Measurements from ENCODE around the gene SH3BGRL2.

Gene SH3BGRL2

DNA sequence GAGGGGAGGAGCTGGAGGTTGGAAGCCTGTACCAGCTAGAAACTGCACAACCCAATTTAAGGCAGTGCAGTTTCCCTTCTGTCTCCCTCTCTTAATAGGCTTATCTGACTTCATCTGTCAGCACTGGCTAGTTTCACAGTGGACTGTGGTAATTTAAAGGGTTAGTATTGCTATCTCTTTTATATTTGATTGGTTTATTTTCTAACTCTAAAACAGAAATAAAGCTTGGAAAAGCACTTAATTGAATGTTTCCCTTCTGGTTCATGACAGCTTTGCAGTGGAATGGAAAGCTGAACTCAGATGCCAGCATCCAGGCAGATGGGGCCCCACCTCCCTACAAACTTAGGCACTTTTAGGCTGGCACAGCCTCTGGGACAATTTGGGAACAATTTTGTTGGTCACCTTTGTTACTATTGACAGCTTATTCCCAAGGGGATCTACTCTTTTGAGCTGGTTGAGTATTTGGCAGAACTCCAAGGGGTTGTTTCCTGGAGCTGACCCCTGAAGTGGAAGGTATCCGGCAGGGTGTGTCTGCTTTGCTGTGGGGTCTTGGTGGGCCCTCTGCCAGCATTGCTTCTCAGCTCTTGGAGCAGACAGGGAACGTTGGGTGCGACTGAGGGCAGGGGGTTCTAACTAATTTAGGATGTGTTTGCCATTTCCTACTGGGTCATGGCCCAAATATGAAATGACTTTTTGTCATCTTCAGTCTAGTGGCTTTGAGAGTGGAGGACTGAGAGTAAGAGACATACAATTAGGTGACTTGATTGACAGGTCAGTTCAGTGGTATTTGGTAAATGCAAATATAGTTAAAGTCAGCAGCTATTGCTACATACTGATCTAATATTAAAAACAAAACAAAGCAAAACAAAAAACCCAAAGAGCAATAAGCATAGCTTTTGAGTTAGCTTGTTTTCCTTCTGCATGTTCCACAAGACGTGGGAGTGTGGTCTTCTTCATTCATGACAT lies 9.3 kb downstream of the SH3BGRL2 start (continued):
- TF ChIP-seq ZNF561 (tag by site-specific recombination; IDR thresholded peaks at IDR 0.05; ENCODE audit: borderline replicate concordance) = no peak
- TF ChIP-seq PRDM1 (tag by site-specific recombination; IDR thresholded peaks at IDR 0.05) = no peak
- peak; percentile 56; the same call in 1 of the 2 replicates for TF ChIP-seq TRIM28 (IDR thresholded peaks at IDR 0.05; ENCODE audit: borderline replicate concordance, low read length)
- TF ChIP-seq, protein P1, sequence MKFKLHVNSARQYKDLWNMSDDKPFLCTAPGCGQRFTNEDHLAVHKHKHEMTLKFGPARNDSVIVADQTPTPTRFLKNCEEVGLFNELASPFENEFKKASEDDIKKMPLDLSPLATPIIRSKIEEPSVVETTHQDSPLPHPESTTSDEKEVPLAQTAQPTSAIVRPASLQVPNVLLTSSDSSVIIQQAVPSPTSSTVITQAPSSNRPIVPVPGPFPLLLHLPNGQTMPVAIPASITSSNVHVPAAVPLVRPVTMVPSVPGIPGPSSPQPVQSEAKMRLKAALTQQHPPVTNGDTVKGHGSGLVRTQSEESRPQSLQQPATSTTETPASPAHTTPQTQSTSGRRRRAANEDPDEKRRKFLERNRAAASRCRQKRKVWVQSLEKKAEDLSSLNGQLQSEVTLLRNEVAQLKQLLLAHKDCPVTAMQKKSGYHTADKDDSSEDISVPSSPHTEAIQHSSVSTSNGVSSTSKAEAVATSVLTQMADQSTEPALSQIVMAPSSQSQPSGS (tag by site-specific recombination; IDR thresholded peaks at IDR 0.05; ENCODE audit: low read depth) = no peak
- TF ChIP-seq, protein P2, sequence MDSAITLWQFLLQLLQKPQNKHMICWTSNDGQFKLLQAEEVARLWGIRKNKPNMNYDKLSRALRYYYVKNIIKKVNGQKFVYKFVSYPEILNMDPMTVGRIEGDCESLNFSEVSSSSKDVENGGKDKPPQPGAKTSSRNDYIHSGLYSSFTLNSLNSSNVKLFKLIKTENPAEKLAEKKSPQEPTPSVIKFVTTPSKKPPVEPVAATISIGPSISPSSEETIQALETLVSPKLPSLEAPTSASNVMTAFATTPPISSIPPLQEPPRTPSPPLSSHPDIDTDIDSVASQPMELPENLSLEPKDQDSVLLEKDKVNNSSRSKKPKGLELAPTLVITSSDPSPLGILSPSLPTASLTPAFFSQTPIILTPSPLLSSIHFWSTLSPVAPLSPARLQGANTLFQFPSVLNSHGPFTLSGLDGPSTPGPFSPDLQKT (IDR thresholded peaks at IDR 0.05; ENCODE audit: borderline replicate concordance, low read depth, low read length) = no peak
- TF ChIP-seq ZNF248 (tag by site-specific recombination; IDR thresholded peaks at IDR 0.05) = no peak
- TF ChIP-seq, protein P3, sequence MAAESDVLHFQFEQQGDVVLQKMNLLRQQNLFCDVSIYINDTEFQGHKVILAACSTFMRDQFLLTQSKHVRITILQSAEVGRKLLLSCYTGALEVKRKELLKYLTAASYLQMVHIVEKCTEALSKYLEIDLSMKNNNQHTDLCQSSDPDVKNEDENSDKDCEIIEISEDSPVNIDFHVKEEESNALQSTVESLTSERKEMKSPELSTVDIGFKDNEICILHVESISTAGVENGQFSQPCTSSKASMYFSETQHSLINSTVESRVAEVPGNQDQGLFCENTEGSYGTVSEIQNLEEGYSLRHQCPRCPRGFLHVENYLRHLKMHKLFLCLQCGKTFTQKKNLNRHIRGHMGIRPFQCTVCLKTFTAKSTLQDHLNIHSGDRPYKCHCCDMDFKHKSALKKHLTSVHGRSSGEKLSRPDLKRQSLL (tag by site-specific recombination; IDR thresholded peaks at IDR 0.05) = no peak
- TF ChIP-seq ZNF174 (tag by site-specific recombination; IDR thresholded peaks at IDR 0.05) = no peak
- no peak for TF ChIP-seq ZNF629 (tag by site-specific recombination; IDR thresholded peaks at IDR 0.05)
- TF ChIP-seq, protein P4, sequence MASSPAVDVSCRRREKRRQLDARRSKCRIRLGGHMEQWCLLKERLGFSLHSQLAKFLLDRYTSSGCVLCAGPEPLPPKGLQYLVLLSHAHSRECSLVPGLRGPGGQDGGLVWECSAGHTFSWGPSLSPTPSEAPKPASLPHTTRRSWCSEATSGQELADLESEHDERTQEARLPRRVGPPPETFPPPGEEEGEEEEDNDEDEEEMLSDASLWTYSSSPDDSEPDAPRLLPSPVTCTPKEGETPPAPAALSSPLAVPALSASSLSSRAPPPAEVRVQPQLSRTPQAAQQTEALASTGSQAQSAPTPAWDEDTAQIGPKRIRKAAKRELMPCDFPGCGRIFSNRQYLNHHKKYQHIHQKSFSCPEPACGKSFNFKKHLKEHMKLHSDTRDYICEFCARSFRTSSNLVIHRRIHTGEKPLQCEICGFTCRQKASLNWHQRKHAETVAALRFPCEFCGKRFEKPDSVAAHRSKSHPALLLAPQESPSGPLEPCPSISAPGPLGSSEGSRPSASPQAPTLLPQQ (tag by site-specific recombination; IDR thresholded peaks at IDR 0.05) = peak; percentile 57; the same call in 1 of the 2 replicates

- Histone ChIP-seq H3K36me3 (ENCODE audit: control insufficient read depth in 2 of 2, insufficient read depth in 1 of 2, low read length in 2 of 2) (no peaks in the 10 kb centered on the region), H3K4me1 (ENCODE audit: control insufficient read depth, insufficient read depth, low read length) (0 out of 2 replicates have a peak, but pooled peaks cover 2% of the 10 kb centered on the region), H3K27ac (ENCODE audit: extremely low read depth, low read depth, low read length) (no peak overlapping the region), H3K9me3 (ENCODE audit: control insufficient read depth, insufficient read depth, low read depth, low read length) (no peaks in the 10 kb centered on the region), H3K4me3 (ENCODE audit: low read depth, low read length) (no peak overlapping the region)
- ChIA-PET CTCF (interaction anchor here (0.6 to 1.8 kb wide), 8 partner anchors 10 to 75 kb away, joined by 3 to 9 read pairs (median 4); no protein-coding TSS in a partner anchor), POLR2A (no interaction called here)
- no peak for TF ChIP-seq PATZ1 (tag by site-specific recombination; IDR thresholded peaks at IDR 0.05)
- TF ChIP-seq, protein P1 (tag by site-specific recombination; IDR thresholded peaks at IDR 0.05; ENCODE audit: low read depth) = no peak
- TF ChIP-seq, protein P5, sequence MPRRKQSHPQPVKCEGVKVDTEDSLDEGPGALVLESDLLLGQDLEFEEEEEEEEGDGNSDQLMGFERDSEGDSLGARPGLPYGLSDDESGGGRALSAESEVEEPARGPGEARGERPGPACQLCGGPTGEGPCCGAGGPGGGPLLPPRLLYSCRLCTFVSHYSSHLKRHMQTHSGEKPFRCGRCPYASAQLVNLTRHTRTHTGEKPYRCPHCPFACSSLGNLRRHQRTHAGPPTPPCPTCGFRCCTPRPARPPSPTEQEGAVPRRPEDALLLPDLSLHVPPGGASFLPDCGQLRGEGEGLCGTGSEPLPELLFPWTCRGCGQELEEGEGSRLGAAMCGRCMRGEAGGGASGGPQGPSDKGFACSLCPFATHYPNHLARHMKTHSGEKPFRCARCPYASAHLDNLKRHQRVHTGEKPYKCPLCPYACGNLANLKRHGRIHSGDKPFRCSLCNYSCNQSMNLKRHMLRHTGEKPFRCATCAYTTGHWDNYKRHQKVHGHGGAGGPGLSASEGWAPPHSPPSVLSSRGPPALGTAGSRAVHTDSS (tag by site-specific recombination; IDR thresholded peaks at IDR 0.05) = no peak
- TF ChIP-seq ZBTB20 (tag by site-specific recombination; IDR thresholded peaks at IDR 0.05) = no peak
- TF ChIP-seq ZNF792 (tag by site-specific recombination; IDR thresholded peaks at IDR 0.05) = no peak
- no peak for TF ChIP-seq ZNF423 (tag by site-specific recombination; IDR thresholded peaks at IDR 0.05)
- no peak for TF ChIP-seq ZNF354C (tag by site-specific recombination; IDR thresholded peaks at IDR 0.05; ENCODE audit: borderline replicate concordance, low read depth)
- TF ChIP-seq HOXA7 (CRISPR knock-in tag; IDR thresholded peaks at IDR 0.05; ENCODE audit: borderline replicate concordance) = no peak
- TF ChIP-seq SP7 (tag by site-specific recombination; IDR thresholded peaks at IDR 0.05) = no peak
- no peak for TF ChIP-seq ZBTB8A (tag by site-specific recombination; IDR thresholded peaks at IDR 0.05)
- no peak for TF ChIP-seq ZNF169 (tag by site-specific recombination; IDR thresholded peaks at IDR 0.05)
- TF ChIP-seq ZNF473 (tag by site-specific recombination; IDR thresholded peaks at IDR 0.05) = no peak
- TF ChIP-seq ZNF391 (tag by site-specific recombination; IDR thresholded peaks at IDR 0.05; ENCODE audit: borderline replicate concordance, low read depth) = no peak
Measured at GRCh38 chr6:79646006-79646405, 14.9 kb downstream of the SH3BGRL2 start.
